ENCODE measurements around the gene TMPRSS3.

Gene TMPRSS3

GRCh38 chr21:42363312-42363711 lies 32.5 kb downstream of the TMPRSS3 start (continued):
- TF ChIP-seq ZNF391 (tag by site-specific recombination; IDR thresholded peaks at IDR 0.05; ENCODE audit: borderline replicate concordance, low read depth): no peak
- TF ChIP-seq ZNF623 (tag by site-specific recombination; IDR thresholded peaks at IDR 0.05): no peak
- TF ChIP-seq ZNF513 (tag by site-specific recombination; IDR thresholded peaks at IDR 0.05): no peak
- TF ChIP-seq ZNF214 (tag by site-specific recombination; IDR thresholded peaks at IDR 0.05; ENCODE audit: borderline replicate concordance): no peak
- TF ChIP-seq ZNF10 (tag by site-specific recombination; IDR thresholded peaks at IDR 0.05): no peak
- no peak for TF ChIP-seq REST (tag by site-specific recombination; IDR thresholded peaks at IDR 0.05)
- no peak for TF ChIP-seq ZSCAN23 (tag by site-specific recombination; IDR thresholded peaks at IDR 0.05)
- no peak for TF ChIP-seq ZNF202 (tag by site-specific recombination; IDR thresholded peaks at IDR 0.05; ENCODE audit: borderline replicate concordance)
- TF ChIP-seq ZNF121 (tag by site-specific recombination; IDR thresholded peaks at IDR 0.05): no peak
- no peak for TF ChIP-seq ZNF791 (tag by site-specific recombination; IDR thresholded peaks at IDR 0.05)

DNA sequence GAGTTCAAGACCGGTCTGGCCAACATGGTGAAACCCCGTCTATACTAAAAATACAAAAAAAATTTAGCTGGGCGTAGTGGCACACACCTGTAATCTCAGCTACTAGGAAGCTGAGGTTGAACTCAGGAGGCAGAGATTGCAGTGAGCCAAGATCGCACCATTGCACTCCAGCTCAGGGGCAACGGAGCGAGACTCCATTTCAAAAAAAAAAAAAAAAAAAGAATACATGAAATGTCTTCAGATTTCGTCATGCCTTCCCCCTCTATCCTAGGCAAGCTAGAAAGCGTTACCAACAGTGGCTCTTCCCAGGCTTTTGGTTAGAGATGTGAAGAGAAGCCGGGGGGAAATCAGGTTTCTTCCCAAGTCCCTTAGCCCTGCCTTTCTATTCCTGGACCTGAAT lies 33.2 kb downstream of the TMPRSS3 start:
- Histone ChIP-seq H3K4me1 (ENCODE audit: control insufficient read depth, insufficient read depth, low read length) (no peaks in the 10 kb centered on the region), H3K4me3 (ENCODE audit: low read depth, low read length) (no peak overlapping the region), H3K27ac (ENCODE audit: extremely low read depth, low read depth, low read length) (no peak overlapping the region), H3K9me3 (ENCODE audit: control insufficient read depth, insufficient read depth, low read depth, low read length) (no peaks in the 10 kb centered on the region), H3K36me3 (ENCODE audit: control insufficient read depth in 2 of 2, insufficient read depth in 1 of 2, low read length in 2 of 2) (no peaks in the 10 kb centered on the region)
- ChIA-PET CTCF (interaction anchor here (0.7 to 1.3 kb wide), 3 partner anchors 10 to 255 kb away, joined by 5 read pairs; no protein-coding TSS in a partner anchor), POLR2A (interaction anchor here (0.7 kb wide), 2 partner anchors 10 to 38 kb away, joined by 3 read pairs; no protein-coding TSS in a partner anchor)
- TF ChIP-seq, protein P1, sequence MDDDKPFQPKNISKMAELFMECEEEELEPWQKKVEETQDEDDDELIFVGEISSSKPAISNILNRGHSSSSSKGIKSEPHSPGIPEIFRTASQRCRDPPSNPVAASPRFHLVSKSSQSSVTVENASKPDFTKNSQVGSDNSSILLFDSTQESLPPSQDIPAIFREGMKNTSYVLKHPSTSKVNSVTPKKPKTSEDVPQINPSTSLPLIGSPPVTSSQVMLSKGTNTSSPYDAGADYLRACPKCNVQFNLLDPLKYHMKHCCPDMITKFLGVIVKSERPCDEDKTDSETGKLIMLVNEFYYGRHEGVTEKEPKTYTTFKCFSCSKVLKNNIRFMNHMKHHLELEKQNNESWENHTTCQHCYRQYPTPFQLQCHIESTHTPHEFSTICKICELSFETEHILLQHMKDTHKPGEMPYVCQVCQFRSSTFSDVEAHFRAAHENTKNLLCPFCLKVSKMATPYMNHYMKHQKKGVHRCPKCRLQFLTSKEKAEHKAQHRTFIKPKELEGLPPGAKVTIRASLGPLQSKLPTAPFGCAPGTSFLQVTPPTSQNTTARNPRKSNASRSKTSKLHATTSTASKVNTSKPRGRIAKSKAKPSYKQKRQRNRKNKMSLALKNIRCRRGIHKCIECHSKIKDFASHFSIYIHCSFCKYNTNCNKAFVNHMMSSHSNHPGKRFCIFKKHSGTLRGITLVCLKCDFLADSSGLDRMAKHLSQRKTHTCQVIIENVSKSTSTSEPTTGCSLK (tag by site-specific recombination; IDR thresholded peaks at IDR 0.05): no peak
- TF ChIP-seq RBAK (tag by site-specific recombination; IDR thresholded peaks at IDR 0.05) (no peak), ZNF18 (tag by site-specific recombination; IDR thresholded peaks at IDR 0.05) (no peak), ZNF658 (tag by site-specific recombination; IDR thresholded peaks at IDR 0.05) (no peak), ZNF580 (tag by site-specific recombination; IDR thresholded peaks at IDR 0.05) (no peak), ZNF777 (tag by site-specific recombination; IDR thresholded peaks at IDR 0.05; ENCODE audit: borderline replicate concordance) (no peak)
